Measurements from ENCODE around the gene HGFAC.

The HGFAC gene

GRCh38 chr4:3415471-3416141 lies 26.2 kb upstream of the HGFAC start:
- no peaks in the 10 kb centered on the region for H4K20me1 ChIP-seq (ENCODE audit: insufficient read depth)
- no peak for TF ChIP-seq CTCF (conservative IDR thresholded peaks at IDR 0.05; ENCODE audit: low read depth, low read length)
- H3K4me1 ChIP-seq (ENCODE audit: low read depth, poor library complexity, severe bottlenecking): no peaks in the 10 kb centered on the region
- no peak overlapping the region for H3K4me2 ChIP-seq
- no peaks in the 10 kb centered on the region for H3K79me2 ChIP-seq (ENCODE audit: insufficient read depth, low read depth)
- no peak overlapping the region for H3K27ac ChIP-seq
- H3K9ac ChIP-seq: no peak overlapping the region
- no peaks in the 10 kb centered on the region for H3K36me3 ChIP-seq (ENCODE audit: insufficient read depth)
- H3K27me3 ChIP-seq (ENCODE audit: insufficient read depth, low read depth): no peaks in the 10 kb centered on the region
- H3K4me3 ChIP-seq (IDR thresholded peaks at IDR 0.05; ENCODE audit: insufficient read depth, low read depth, low read length): no peak overlapping the region
- no peak overlapping the region for H2AFZ ChIP-seq (ENCODE audit: low read depth)

GRCh38 chr4:3416270-3416669 lies 25.5 kb upstream of the HGFAC start:
- H3K36me3 ChIP-seq (ENCODE audit: insufficient read depth): no peaks in the 10 kb centered on the region
- H3K4me3 ChIP-seq (IDR thresholded peaks at IDR 0.05; ENCODE audit: insufficient read depth, low read depth, low read length): no peak overlapping the region
- no peaks in the 10 kb centered on the region for H4K20me1 ChIP-seq (ENCODE audit: insufficient read depth)
- no peaks in the 10 kb centered on the region for H3K27me3 ChIP-seq (ENCODE audit: insufficient read depth, low read depth)
- TF ChIP-seq CTCF (conservative IDR thresholded peaks at IDR 0.05; ENCODE audit: low read depth, low read length): no peak
- H3K4me1 ChIP-seq (ENCODE audit: low read depth, poor library complexity, severe bottlenecking): no peaks in the 10 kb centered on the region
- H2AFZ ChIP-seq (ENCODE audit: low read depth): no peak overlapping the region
- H3K27ac ChIP-seq: no peak overlapping the region
- no peak overlapping the region for H3K4me2 ChIP-seq
- no peak overlapping the region for H3K9ac ChIP-seq
- H3K79me2 ChIP-seq (ENCODE audit: insufficient read depth, low read depth): no peaks in the 10 kb centered on the region

- Histone ChIP-seq H3K36me3 (ENCODE audit: insufficient read depth) (no peaks in the 10 kb centered on the region), H3K4me2 (no peak overlapping the region), H2AFZ (ENCODE audit: low read depth) (no peak overlapping the region), H3K9ac (no peak overlapping the region), H3K27ac (no peak overlapping the region), H3K4me1 (ENCODE audit: low read depth, poor library complexity, severe bottlenecking) (no peaks in the 10 kb centered on the region), H4K20me1 (ENCODE audit: insufficient read depth) (no peaks in the 10 kb centered on the region), H3K27me3 (ENCODE audit: insufficient read depth, low read depth) (no peaks in the 10 kb centered on the region), H3K4me3 (IDR thresholded peaks at IDR 0.05; ENCODE audit: insufficient read depth, low read depth, low read length) (no peak overlapping the region), H3K79me2 (ENCODE audit: insufficient read depth, low read depth) (no peaks in the 10 kb centered on the region)
- no peak for TF ChIP-seq CTCF (conservative IDR thresholded peaks at IDR 0.05; ENCODE audit: low read depth, low read length)
Measured at GRCh38 chr4:3416821-3417221, 24.9 kb upstream of the HGFAC start.

GRCh38 chr4:3417448-3417847 lies 24.3 kb upstream of the HGFAC start:
- Histone ChIP-seq H3K27me3 (ENCODE audit: insufficient read depth, low read depth) (no peaks in the 10 kb centered on the region), H3K79me2 (ENCODE audit: insufficient read depth, low read depth) (no peaks in the 10 kb centered on the region), H3K4me3 (IDR thresholded peaks at IDR 0.05; ENCODE audit: insufficient read depth, low read depth, low read length) (no peak overlapping the region), H3K27ac (no peak overlapping the region), H4K20me1 (ENCODE audit: insufficient read depth) (no peaks in the 10 kb centered on the region), H3K4me1 (ENCODE audit: low read depth, poor library complexity, severe bottlenecking) (no peaks in the 10 kb centered on the region), H3K36me3 (ENCODE audit: insufficient read depth) (no peaks in the 10 kb centered on the region), H3K9ac (no peak overlapping the region), H3K4me2 (no peak overlapping the region), H2AFZ (ENCODE audit: low read depth) (no peak overlapping the region)
- no peak for TF ChIP-seq CTCF (conservative IDR thresholded peaks at IDR 0.05; ENCODE audit: low read depth, low read length)
